Urothelium cell line (cell line): ENCODE results near the gene FBLIM1.
"Not testable (repeated sequence)": the region's sequence is repeated elsewhere in the genome, so short reads cannot be mapped to it uniquely, and the experiment has no call there.

Source experiments
- DNase-seq: peaks from one replicate; pipeline ENCODE4 v3.0.0; 2011; ENCODE audit warnings: low spot score, mixed read lengths
- FAIRE-seq: peaks from 2 replicates; lab custom pipeline; 2011; peaks lifted over from hg19 to GRCh38; lab: Jason Lieb, UNC

FBLIM1 gene

GRCh38 chr1:15807121-15807520, 48.5 kb downstream of the FBLIM1 start:
- DNase-seq (no peak), FAIRE-seq (peak; percentile 5)

DNA sequence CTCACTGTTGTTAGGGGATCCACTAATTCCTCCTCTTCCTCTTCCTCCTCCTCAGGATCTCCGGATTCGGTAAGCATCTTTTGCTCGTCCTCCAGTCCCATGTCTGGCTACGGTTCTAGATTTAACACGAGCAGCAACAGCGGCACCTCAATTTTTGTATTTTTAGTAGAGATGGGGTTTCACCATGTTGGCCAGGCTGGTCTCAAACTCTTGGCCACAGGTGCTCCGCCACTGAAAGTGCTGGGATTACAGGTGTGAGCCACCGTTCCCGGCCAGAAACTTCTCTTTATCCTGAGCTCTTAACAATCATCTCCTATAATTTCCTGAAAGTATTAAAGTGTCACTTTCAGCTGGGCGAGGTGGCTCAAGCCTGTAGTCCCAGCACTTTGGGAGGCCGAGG, 49.0 kb downstream of the FBLIM1 start, which contains the start of gene UQCRHL:
UQCRHL (minus strand) TSS at position 101 of the 400 bp plus-strand sequence; CDS start at position 101, 0 bp downstream.
- not testable (repeated sequence) for DNase-seq, FAIRE-seq

DNA sequence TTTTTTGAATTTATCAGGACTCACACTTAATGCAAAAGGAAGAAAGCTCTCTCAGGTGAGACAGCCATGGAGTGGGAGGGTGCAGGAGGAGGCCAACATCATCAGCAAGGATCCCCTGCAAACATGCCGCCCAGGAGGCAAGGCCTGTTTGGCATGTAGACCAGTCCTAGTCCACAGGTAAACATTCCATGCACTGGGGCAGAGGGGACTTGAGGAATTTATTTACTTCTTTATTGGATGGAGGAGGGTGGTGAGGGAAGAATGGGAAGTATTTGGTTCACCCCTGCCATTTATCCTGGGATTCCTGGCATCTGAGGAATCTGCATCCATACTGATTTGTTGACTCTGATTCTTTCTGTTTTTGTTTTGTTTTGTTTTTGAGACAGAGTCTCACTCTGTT, 50.4 kb downstream of the FBLIM1 start:
- no peak for DNase-seq
- FAIRE-seq = no peak

GRCh38 chr1:15810073-15810472, 51.5 kb downstream of the FBLIM1 start:
- DNase-seq (no peak), FAIRE-seq (no peak)

DNA sequence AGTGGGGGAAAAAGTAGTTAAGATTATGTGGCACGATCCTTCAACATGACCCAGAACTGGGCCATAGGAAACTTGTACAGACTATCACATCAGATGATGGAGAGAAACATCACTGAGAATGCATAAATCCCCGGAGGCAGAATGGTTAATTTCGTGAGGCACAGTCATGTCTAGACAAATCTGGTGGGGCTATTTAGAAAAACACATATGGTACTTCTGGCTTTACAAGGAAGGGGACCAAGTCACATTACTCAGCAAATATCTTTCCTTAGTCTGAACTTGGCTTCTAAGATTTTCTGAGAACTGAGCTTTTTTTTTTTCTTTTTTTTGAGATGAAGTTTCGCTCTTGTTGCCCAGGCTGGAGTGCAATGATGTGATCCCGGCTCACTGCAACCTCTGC, 58.1 kb downstream of the FBLIM1 start:
- no peak for FAIRE-seq

GRCh38 chr1:15820478-15820877, 61.9 kb downstream of the FBLIM1 start:
- FAIRE-seq (no peak), DNase-seq (no peak)

More for the DNA sequence above, 58.1 kb downstream of the FBLIM1 start:
- no peak for DNase-seq

- FAIRE-seq = no peak
Observed at GRCh38 chr1:15825800-15826199, 67.2 kb downstream of the FBLIM1 start.

DNA sequence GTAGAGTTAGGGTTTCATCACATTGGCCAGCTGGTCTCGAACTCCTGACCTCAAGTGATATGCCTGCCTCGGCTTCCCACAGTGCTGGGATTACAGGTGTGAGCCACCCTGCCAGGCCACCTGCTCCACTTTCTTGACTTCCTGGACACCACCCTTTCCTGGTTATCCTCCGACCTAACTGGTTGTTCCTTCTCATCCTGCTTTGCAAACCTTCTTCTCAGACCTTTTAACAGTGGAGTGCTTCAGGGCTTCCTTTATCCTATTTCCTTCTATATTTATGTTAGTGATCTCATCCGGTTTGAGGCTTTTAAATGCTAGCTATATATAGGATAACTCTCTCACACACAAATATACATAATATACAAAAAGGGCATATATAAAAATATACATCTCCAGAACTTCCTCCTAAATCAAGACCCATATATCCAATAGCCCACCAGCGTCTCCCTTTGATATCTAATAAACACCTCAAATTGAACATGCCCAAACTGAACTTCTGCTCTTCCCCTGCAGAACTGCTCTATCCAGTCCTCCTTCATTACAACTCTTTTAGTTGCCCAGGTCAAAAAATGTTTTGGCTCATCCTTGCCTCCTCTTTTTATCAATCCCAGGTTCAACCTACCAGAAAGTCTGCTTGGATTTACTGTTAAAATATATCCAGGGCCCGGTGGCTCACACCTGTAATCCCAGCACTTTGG, 68.4 kb downstream of the FBLIM1 start:
- FAIRE-seq = no peak
- no peak for DNase-seq

More at GRCh38 chr1:15825800-15826199, 67.2 kb downstream of the FBLIM1 start:
- DNase-seq = no peak

GRCh38 chr1:15827567-15827966, 69.0 kb downstream of the FBLIM1 start:
- FAIRE-seq, DNase-seq: not testable (repeated sequence)

- not testable (repeated sequence) for DNase-seq, FAIRE-seq
Observed at GRCh38 chr1:15828931-15829330, 70.3 kb downstream of the FBLIM1 start.

DNA sequence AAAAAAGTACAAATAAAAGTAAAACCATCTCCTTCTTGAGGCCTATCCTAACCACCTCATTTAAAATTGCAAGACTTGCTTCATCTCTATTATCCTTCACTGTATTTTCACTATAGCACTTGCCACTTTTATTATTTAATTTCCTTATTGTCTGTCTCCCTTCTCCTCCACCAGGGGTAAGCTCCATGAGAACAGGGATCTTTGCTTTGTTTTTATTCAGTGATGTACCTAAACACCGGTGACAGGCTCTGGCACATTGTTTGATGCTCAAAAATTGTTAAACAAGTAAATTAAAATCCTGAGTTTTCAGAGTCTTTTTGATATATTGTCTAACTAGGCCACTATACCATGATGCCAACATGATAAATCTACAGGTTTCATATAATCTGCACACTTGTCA, 71.7 kb downstream of the FBLIM1 start:
- FAIRE-seq (no peak), DNase-seq (no peak)

DNA sequence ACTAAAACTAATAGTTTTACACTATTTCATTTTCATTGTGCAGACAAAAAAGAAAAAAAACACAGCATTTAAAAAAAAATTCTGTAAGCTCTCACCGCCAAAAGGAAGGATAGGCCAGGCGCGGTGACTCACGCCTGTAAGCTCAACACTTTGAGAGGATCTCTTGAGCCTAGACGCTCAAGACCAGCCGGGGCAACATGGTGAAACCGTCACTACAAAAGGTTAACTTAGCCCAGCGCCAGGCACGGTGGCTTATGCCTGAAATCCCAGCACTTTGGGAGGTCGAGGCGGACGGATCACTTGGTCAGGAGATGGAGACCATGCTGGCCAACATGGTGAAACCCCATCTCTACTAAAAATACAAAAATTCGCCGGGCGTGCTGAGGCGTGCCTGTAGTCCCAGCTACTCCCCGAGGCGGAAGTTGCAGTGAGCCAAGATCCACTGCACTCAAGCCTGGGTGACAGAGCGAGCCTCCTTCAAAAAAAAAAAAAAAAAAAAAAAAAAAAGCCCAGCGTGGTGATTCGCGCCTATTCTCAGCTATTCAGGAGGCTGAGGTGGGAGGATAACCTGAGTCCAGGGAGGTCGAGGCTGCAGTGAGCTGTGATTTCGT, 74.6 kb downstream of the FBLIM1 start:
- DNase-seq (peak; percentile 35), FAIRE-seq (no peak)

- FAIRE-seq (no peak), DNase-seq (no peak)
Observed at GRCh38 chr1:15833842-15834405, 75.3 kb downstream of the FBLIM1 start.

- peak; percentile 40 for FAIRE-seq
Observed at GRCh38 chr1:15834406-15835204, 76.0 kb downstream of the FBLIM1 start.

GRCh38 chr1:15835205-15835740, 76.7 kb downstream of the FBLIM1 start:
- DNase-seq = no peak
- no peak for FAIRE-seq

More at GRCh38 chr1:15834406-15835204, 76.0 kb downstream of the FBLIM1 start:
- peak; percentile 79 for DNase-seq

DNA sequence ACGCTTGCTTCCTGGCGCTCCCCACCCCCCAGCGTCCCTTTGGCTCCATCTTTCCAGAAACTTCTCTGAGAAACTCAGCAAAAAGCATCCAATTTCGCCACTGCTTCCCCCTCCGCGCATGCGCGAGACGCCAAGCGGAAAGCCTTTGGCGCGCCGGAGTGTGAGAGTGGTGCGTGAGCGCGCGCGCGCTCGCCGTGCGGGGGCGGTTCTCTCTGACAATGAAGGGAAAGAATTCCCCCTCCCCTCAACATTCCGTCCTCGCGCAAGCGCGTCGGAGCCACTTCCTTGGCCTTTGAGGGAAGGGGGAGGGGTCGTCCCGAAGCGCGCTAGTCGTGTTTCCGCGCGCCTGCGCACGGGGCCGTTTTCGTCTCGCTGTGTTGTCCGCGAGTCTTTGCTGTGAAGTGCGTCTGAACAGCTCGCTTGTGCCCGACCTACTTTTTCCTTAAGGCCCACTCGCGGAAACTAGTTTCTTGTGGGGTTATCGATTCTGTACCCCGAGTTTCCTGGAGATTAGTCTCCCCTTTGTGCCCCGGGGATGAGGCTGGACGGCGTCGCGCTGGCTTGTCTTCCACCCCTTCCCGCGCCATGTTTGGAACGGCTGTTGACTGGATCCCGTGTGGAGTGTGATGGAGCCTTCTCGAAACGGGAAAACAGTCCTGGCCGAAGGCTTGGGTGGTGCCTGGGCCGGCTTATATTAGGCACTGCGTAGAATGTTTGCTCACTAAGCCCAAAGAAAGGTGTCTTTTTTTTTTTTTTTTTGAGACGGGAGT, 77.3 kb downstream of the FBLIM1 start:
- DNase-seq = peak; percentile 90
- no peak for FAIRE-seq
